H9 (cell line): Measurements from ENCODE around the gene NTMT2. TPM values are rescaled to one million over a fixed set of nuclear protein-coding genes. Genes with fewer than 3 reads are reported as not detected.

Experiments
- DNase-seq: peaks from one replicate; pipeline ENCODE4 v3.0.0-alpha.2; 2017
- H2AFZ ChIP-seq: one replicate; pipeline ENCODE4 v1.6.1; 2013; ENCODE audit warnings: mild to moderate bottlenecking, low read length, control low read depth, moderate library complexity
- H2AK5ac ChIP-seq: 2 replicates; pipeline ENCODE4 v1.6.1; 2013; ENCODE audit warnings: low read length, control low read depth, mixed read lengths; ENCODE audit not compliant: insufficient read length
- H2BK120ac ChIP-seq: one replicate; pipeline ENCODE4 v1.6.1; 2013; ENCODE audit warnings: low read depth, mild to moderate bottlenecking, low read length, control low read depth, inconsistent platforms; ENCODE audit not compliant: poor library complexity, severe bottlenecking
- H2BK12ac ChIP-seq: 2 replicates; pipeline ENCODE4 v1.6.1; 2013; ENCODE audit warnings: low read length, control low read depth, mixed read lengths, low read depth; ENCODE audit not compliant: insufficient read length
- H2BK15ac ChIP-seq: 2 replicates; pipeline ENCODE4 v1.6.1; 2013; ENCODE audit warnings: low read depth, low read length, control low read depth
- H2BK20ac ChIP-seq: one replicate; pipeline ENCODE4 v1.6.1; 2013; ENCODE audit warnings: low read depth, mild to moderate bottlenecking, low read length, control low read depth, inconsistent platforms; ENCODE audit not compliant: poor library complexity, severe bottlenecking
- H2BK5ac ChIP-seq: 2 replicates; pipeline ENCODE4 v1.6.1; 2013; ENCODE audit warnings: low read length, control low read depth, mixed read lengths; ENCODE audit not compliant: insufficient read length
- H3K14ac ChIP-seq: 2 replicates; pipeline ENCODE4 v1.6.1; 2013; ENCODE audit warnings: low read length, control low read depth; ENCODE audit not compliant: insufficient read depth
- H3K18ac ChIP-seq: 2 replicates; pipeline ENCODE4 v1.6.1; 2013; ENCODE audit warnings: low read depth, mild to moderate bottlenecking, mixed read lengths, low read length, control low read depth; ENCODE audit not compliant: insufficient read length
- H3K23ac ChIP-seq: 2 replicates; pipeline ENCODE4 v1.6.1; 2013; ENCODE audit warnings: low read length, control low read depth, mixed read lengths, low read depth; ENCODE audit not compliant: insufficient read length
- H3K23me2 ChIP-seq: 2 replicates; pipeline ENCODE4 v1.6.1; 2013; ENCODE audit warnings: low read depth, mild to moderate bottlenecking, mixed read lengths, low read length, control low read depth; ENCODE audit not compliant: insufficient read length, poor library complexity, severe bottlenecking
- H3K27ac ChIP-seq: 2 replicates; pipeline ENCODE4 v1.5.1; 2013; ENCODE audit warnings: low read length, control low read depth, mixed read lengths, low read depth; ENCODE audit not compliant: insufficient read length
- H3K27me3 ChIP-seq: 2 replicates; pipeline ENCODE4 v1.6.1; 2013; ENCODE audit warnings: low read length, control low read depth, inconsistent platforms; ENCODE audit not compliant: insufficient read depth
- H3K4ac ChIP-seq: 2 replicates; pipeline ENCODE4 v1.6.1; 2013; ENCODE audit warnings: low read depth, mild to moderate bottlenecking, control low read depth, inconsistent platforms, low read length, moderate library complexity
- H3K4me1 ChIP-seq: 2 replicates; pipeline ENCODE4 v1.6.1; 2013; ENCODE audit warnings: low read length, control low read depth, inconsistent platforms; ENCODE audit not compliant: insufficient read depth
- H3K4me2 ChIP-seq: 2 replicates; pipeline ENCODE4 v1.6.1; 2013; ENCODE audit warnings: low read length, control low read depth, mixed read lengths; ENCODE audit not compliant: insufficient read length, insufficient read depth
- H3K56ac ChIP-seq: 2 replicates; pipeline ENCODE4 v1.6.1; 2013; ENCODE audit warnings: low read depth, mild to moderate bottlenecking, mixed read lengths, low read length, control low read depth; ENCODE audit not compliant: insufficient read length
- H3K79me1 ChIP-seq: 2 replicates; pipeline ENCODE4 v1.6.1; 2013; ENCODE audit warnings: low read depth, mild to moderate bottlenecking, moderate library complexity, low read length, control low read depth, inconsistent platforms; ENCODE audit not compliant: insufficient read depth, poor library complexity, severe bottlenecking
- H3K79me2 ChIP-seq: 2 replicates; pipeline ENCODE4 v1.6.1; 2013; ENCODE audit warnings: low read length, control low read depth, inconsistent platforms; ENCODE audit not compliant: insufficient read depth
- H3K9ac ChIP-seq: 2 replicates; pipeline ENCODE4 v1.6.1; 2013; ENCODE audit warnings: low read length, control low read depth, mixed read lengths; ENCODE audit not compliant: insufficient read length; ENCODE audit errors: extremely low read depth
- H3K9me3 ChIP-seq: one replicate; pipeline ENCODE4 v1.6.1; 2013; ENCODE audit warnings: low read depth, low read length, inconsistent platforms; ENCODE audit not compliant: control insufficient read depth
- H3T11ph ChIP-seq: one replicate; pipeline ENCODE4 v1.6.1; 2013; ENCODE audit warnings: mild to moderate bottlenecking, low read length, control low read depth, inconsistent platforms
- H4K20me1 ChIP-seq: one replicate; pipeline ENCODE4 v1.6.1; 2013; ENCODE audit not compliant: control insufficient read depth, insufficient read length, insufficient read depth
- H4K5ac ChIP-seq: 2 replicates; pipeline ENCODE4 v1.6.1; 2013; ENCODE audit warnings: low read depth, mild to moderate bottlenecking, mixed read lengths, low read length, control low read depth; ENCODE audit not compliant: insufficient read length
- H4K8ac ChIP-seq: replicated peaks from 2 replicates; pipeline ENCODE4 v1.6.1; 2013; ENCODE audit warnings: low read length, control low read depth, mixed read lengths, low read depth; ENCODE audit not compliant: insufficient read length
- H4K91ac ChIP-seq: 2 replicates; pipeline ENCODE4 v1.6.1; 2013; ENCODE audit warnings: low read depth, mild to moderate bottlenecking, moderate library complexity, mixed read lengths, low read length, control low read depth; ENCODE audit not compliant: insufficient read length
- H3K27ac Mint-ChIP-seq, 3 experiments: 2 replicates in 2 of 3; 3 replicates in 1 of 3; pipeline ENCODE4 v1.8.0; 2020 to 2021; ENCODE audit warnings: mixed read lengths in 3 of 3, mild to moderate bottlenecking in 1 of 3, moderate library complexity in 1 of 3
- H3K27me3 Mint-ChIP-seq: 2 replicates; pipeline ENCODE4 v1.8.0; 2021; ENCODE audit warnings: low read depth, mild to moderate bottlenecking, moderate library complexity, mixed read lengths
- H3K36me3 Mint-ChIP-seq, 3 experiments: 2 replicates in 2 of 3; 3 replicates in 1 of 3; pipeline ENCODE4 v1.8.0; 2020 to 2021; ENCODE audit warnings: low read depth in 3 of 3, mixed read lengths in 3 of 3; ENCODE audit not compliant: insufficient read depth in 1 of 3
- H3K4me1 Mint-ChIP-seq, 2 experiments: 2 replicates each; pipeline ENCODE4 v1.8.0; 2020; ENCODE audit warnings: mixed read lengths in 2 of 2
- H3K4me3 Mint-ChIP-seq, 2 experiments: 2 replicates in 1 of 2; 3 replicates in 1 of 2; pipeline ENCODE4 v1.8.0; 2020 to 2021; ENCODE audit warnings: mild to moderate bottlenecking in 2 of 2, mixed read lengths in 2 of 2, moderate library complexity in 1 of 2
- H3K9me3 Mint-ChIP-seq, 2 experiments: 2 replicates in 1 of 2; 3 replicates in 1 of 2; pipeline ENCODE4 v1.8.0; 2020; ENCODE audit warnings: mild to moderate bottlenecking in 2 of 2, mixed read lengths in 2 of 2, moderate library complexity in 1 of 2
- total RNA-seq: library from RNA; stranded (reverse); gene quantifications from 2 replicates; pipeline ENCODE4 v1.2.1, GENCODE V29; 2021
- TF ChIP-seq, protein P1 (sequence below): fragments of 200-600 bp; sonication (generic); conservative IDR thresholded peaks from 3 replicates; pipeline ENCODE4 v1.8.0; 2021; ENCODE audit warnings: antibody characterized with exemption, mild to moderate bottlenecking

Gene NTMT2
- total RNA-seq, 1 experiment from 2014 or later: 0.28 TPM

GRCh38 chr1:170203693-170204092 is 57.9 kb downstream of the NTMT2 start:
- Histone ChIP-seq H3K79me2 (no peaks in the 10 kb centered on the region), H3K4me1 (no peaks in the 10 kb centered on the region; the same call in 1 of the 2 replicates), H2BK12ac (no peak overlapping the region), H3K4me2 (no peak overlapping the region), H2BK120ac (no peak overlapping the region), H3K23ac (no peak overlapping the region), H2BK15ac (no peak overlapping the region), H4K20me1 (no peaks in the 10 kb centered on the region), H4K91ac (no peak overlapping the region), H3K14ac (no peak overlapping the region), H3T11ph (no peak overlapping the region), H3K9ac (no peak overlapping the region), H4K5ac (no peak overlapping the region), H2AFZ (no peak overlapping the region), H2BK20ac (no peak overlapping the region), H3K79me1 (no peaks in the 10 kb centered on the region), H4K8ac (no peak overlapping the region), H3K27ac (no peak overlapping the region), H3K9me3 (peaks cover 4% of the 10 kb centered on the region), H3K27me3 (no peaks in the 10 kb centered on the region; the same call in 1 of the 2 replicates), H2BK5ac (no peak overlapping the region), H3K56ac (no peak overlapping the region), H3K23me2 (no peaks in the 10 kb centered on the region), H2AK5ac (no peak overlapping the region), H3K4ac (no peak overlapping the region), H3K18ac (no peak overlapping the region)
- Mint-ChIP-seq H3K27ac (no peak overlapping the region), H3K4me3 (no peak overlapping the region), H3K27me3 (no peaks in the 10 kb centered on the region), H3K36me3 (peaks cover 7 to 15% (median 10%) of the 10 kb centered on the region in 3 experiments), H3K4me1 (peaks cover 11 to 15% of the 10 kb centered on the region in 2 experiments), H3K9me3 (peaks cover 13 to 14% of the 10 kb centered on the region in 2 experiments)
- no peak for DNase-seq
- TF ChIP-seq, protein P1, sequence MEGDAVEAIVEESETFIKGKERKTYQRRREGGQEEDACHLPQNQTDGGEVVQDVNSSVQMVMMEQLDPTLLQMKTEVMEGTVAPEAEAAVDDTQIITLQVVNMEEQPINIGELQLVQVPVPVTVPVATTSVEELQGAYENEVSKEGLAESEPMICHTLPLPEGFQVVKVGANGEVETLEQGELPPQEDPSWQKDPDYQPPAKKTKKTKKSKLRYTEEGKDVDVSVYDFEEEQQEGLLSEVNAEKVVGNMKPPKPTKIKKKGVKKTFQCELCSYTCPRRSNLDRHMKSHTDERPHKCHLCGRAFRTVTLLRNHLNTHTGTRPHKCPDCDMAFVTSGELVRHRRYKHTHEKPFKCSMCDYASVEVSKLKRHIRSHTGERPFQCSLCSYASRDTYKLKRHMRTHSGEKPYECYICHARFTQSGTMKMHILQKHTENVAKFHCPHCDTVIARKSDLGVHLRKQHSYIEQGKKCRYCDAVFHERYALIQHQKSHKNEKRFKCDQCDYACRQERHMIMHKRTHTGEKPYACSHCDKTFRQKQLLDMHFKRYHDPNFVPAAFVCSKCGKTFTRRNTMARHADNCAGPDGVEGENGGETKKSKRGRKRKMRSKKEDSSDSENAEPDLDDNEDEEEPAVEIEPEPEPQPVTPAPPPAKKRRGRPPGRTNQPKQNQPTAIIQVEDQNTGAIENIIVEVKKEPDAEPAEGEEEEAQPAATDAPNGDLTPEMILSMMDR: no peak
